Measurements from ENCODE around the gene THBD. TPM values are rescaled to one million over a fixed set of nuclear protein-coding genes. Genes with fewer than 3 reads are reported as not detected.
A peak's percentile ranks its signal among the peaks of the same experiment; 100 is the strongest.

Gene THBD
- total and polyA plus RNA-seq, 9 of the 15 experiments (the other 6 are each of a cell fraction or from before 2014, with no cell fraction given) = 0.07 to 0.49 (median 0.33) TPM

DNA sequence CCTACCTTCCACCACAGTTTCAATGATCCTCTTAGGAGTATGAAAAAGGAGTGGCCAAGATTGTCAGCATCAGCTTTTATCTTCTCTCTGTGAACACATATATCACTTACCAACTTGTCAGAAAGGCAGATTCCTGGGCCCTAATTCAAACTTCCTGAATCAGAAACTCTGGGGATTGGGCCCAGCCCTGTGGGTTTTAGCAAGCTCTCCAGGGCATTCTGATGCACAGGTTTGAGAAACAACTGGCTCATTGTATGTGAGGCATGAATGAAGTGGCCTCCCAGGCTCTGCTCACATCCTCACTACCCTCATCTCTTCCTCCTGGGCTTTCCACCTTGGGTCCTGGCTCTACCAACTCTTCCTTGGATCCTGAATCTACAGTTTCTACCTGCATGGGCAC lies 13.2 kb upstream of the THBD start:
- Histone ChIP-seq H3K9me3 (replicated peaks; ENCODE audit: control insufficient read depth, insufficient read depth, low read depth, low read length) (no peaks in the 10 kb centered on the region), H3K36me3 (ENCODE audit: control insufficient read depth, insufficient read depth, low read length) (no peaks in the 10 kb centered on the region), H3K27ac (ENCODE audit: extremely low read depth, low read depth, low read length) (no peak overlapping the region), H4K20me1 (replicated peaks; ENCODE audit: control insufficient read depth, insufficient read depth, low read length) (no peaks in the 10 kb centered on the region), H3K4me2 (ENCODE audit: insufficient read depth, low read length) (no peak overlapping the region), H2AFZ (ENCODE audit: low read depth, low read length) (no peak overlapping the region), H3K79me2 (ENCODE audit: control insufficient read depth, insufficient read depth, low read length) (no peaks in the 10 kb centered on the region), H3K4me1 (replicated peaks in 1 of 2; ENCODE audit: control insufficient read depth in 2 of 2, insufficient read depth in 2 of 2, low read length in 2 of 2) (peaks cover 0 to 24% of the 10 kb centered on the region in 2 experiments; a peak in 2 of 5 replicates), H3K9ac (ENCODE audit: insufficient read depth in 1 of 2, low read depth in 2 of 2, low read length in 2 of 2) (no peak overlapping the region), H3K9me1 (ENCODE audit: control insufficient read depth, insufficient read depth, low read length) (no peaks in the 10 kb centered on the region), H3K4me3 (no peak overlapping the region), H3K27me3 (ENCODE audit: control insufficient read depth in 2 of 2, insufficient read depth in 2 of 2, low read length in 2 of 2) (no peaks in the 10 kb centered on the region)
- CTCF ChIA-PET (ENCODE audit: low intra/inter-chr PET ratio) = interaction anchor here (0.7 kb wide), 1 partner anchor 212 kb away, joined by 3 read pairs; no protein-coding TSS in a partner anchor
- intact Hi-C loops (cut with micrococcal nuclease) (no loop called here), in situ Hi-C loops (cut with MboI) (loop anchor here (5.0 kb wide), 1 partner anchor 135 kb away; no protein-coding TSS in a partner anchor)
- ATAC-seq (no peak), FAIRE-seq (no peak), DNase-seq (ENCODE audit: extremely low read depth in 1 of 4, low spot score in 3 of 4) (no peak)
- no TSS peak for BruUV-seq (replicated peaks)
- POLR2A ChIA-PET = interaction anchor here (0.7 to 1.9 kb wide), 3 partner anchors 37 to 200 kb away, joined by 3 to 5 read pairs (median 4); no protein-coding TSS in a partner anchor
- TF ChIP-seq, protein P1, sequence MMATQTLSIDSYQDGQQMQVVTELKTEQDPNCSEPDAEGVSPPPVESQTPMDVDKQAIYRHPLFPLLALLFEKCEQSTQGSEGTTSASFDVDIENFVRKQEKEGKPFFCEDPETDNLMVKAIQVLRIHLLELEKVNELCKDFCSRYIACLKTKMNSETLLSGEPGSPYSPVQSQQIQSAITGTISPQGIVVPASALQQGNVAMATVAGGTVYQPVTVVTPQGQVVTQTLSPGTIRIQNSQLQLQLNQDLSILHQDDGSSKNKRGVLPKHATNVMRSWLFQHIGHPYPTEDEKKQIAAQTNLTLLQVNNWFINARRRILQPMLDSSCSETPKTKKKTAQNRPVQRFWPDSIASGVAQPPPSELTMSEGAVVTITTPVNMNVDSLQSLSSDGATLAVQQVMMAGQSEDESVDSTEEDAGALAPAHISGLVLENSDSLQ (IDR thresholded peaks at IDR 0.05) = 0 out of 2 replicates have a peak, but pooled peaks have one; percentile 15
- TF ChIP-seq TAF7 (tag; IDR thresholded peaks at IDR 0.05) (no peak), TEAD1 (CRISPR knock-in tag; IDR thresholded peaks at IDR 0.05) (no peak), MEIS2 (IDR thresholded peaks at IDR 0.05; ENCODE audit: partially characterized antibody) (peak; percentile 53), TCFL5 (CRISPR knock-in tag; conservative IDR thresholded peaks at IDR 0.05) (no peak)
- TF ChIP-seq, protein P2, sequence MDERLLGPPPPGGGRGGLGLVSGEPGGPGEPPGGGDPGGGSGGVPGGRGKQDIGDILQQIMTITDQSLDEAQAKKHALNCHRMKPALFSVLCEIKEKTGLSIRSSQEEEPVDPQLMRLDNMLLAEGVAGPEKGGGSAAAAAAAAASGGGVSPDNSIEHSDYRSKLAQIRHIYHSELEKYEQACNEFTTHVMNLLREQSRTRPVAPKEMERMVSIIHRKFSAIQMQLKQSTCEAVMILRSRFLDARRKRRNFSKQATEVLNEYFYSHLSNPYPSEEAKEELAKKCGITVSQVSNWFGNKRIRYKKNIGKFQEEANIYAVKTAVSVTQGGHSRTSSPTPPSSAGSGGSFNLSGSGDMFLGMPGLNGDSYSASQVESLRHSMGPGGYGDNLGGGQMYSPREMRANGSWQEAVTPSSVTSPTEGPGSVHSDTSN (CRISPR knock-in tag; IDR thresholded peaks at IDR 0.05; ENCODE audit: low read depth) = no peak
- TF ChIP-seq, protein P2 (tag; conservative IDR thresholded peaks at IDR 0.05; ENCODE audit: low read depth) = peak; percentile 56
- TF ChIP-seq, protein P3, sequence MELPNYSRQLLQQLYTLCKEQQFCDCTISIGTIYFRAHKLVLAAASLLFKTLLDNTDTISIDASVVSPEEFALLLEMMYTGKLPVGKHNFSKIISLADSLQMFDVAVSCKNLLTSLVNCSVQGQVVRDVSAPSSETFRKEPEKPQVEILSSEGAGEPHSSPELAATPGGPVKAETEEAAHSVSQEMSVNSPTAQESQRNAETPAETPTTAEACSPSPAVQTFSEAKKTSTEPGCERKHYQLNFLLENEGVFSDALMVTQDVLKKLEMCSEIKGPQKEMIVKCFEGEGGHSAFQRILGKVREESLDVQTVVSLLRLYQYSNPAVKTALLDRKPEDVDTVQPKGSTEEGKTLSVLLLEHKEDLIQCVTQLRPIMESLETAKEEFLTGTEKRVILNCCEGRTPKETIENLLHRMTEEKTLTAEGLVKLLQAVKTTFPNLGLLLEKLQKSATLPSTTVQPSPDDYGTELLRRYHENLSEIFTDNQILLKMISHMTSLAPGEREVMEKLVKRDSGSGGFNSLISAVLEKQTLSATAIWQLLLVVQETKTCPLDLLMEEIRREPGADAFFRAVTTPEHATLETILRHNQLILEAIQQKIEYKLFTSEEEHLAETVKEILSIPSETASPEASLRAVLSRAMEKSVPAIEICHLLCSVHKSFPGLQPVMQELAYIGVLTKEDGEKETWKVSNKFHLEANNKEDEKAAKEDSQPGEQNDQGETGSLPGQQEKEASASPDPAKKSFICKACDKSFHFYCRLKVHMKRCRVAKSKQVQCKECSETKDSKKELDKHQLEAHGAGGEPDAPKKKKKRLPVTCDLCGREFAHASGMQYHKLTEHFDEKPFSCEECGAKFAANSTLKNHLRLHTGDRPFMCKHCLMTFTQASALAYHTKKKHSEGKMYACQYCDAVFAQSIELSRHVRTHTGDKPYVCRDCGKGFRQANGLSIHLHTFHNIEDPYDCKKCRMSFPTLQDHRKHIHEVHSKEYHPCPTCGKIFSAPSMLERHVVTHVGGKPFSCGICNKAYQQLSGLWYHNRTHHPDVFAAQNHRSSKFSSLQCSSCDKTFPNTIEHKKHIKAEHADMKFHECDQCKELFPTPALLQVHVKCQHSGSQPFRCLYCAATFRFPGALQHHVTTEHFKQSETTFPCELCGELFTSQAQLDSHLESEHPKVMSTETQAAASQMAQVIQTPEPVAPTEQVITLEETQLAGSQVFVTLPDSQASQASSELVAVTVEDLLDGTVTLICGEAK (IDR thresholded peaks at IDR 0.05) = no peak
- TF ChIP-seq, protein P3 (CRISPR knock-in tag; IDR thresholded peaks at IDR 0.05) = no peak
